Panc1 (cell line): ENCODE results near the gene CMIP. TPM values are rescaled to one million over a fixed set of nuclear protein-coding genes. Genes with fewer than 3 reads are reported as not detected.

Experiments
- ATAC-seq: fragments of 200-7000 bp; cut with Tn5 transposase; 2 replicates; pipeline ENCODE4 v1.9.1; 2020; ENCODE audit warnings: mild to moderate bottlenecking, moderate library complexity
- BruUV-seq: library from RNA; stranded (reverse); fragments of 400-500 nt; replicated peaks from 2 replicates; lab custom pipeline; 2021; lab: Mats Ljungman, UMichigan
- CTCF ChIA-PET: fragments of 300-600 bp; sonication (Branson Sonifier 250); formaldehyde crosslinking; loops from one replicate; lab custom pipeline; 2022; ENCODE audit warnings: antibody characterized with exemption; lab: Charles Lee
- POLR2A ChIA-PET: fragments of 300-600 bp; sonication (Branson Sonifier 250); formaldehyde crosslinking; loops from one replicate; lab custom pipeline; 2022; ENCODE audit warnings: antibody characterized with exemption; lab: Charles Lee
- DNase-seq: peaks from one replicate; pipeline ENCODE4 v3.0.0-alpha.2; 2010; ENCODE audit warnings: low read depth, low spot score
- H3K27ac ChIP-seq: 2 replicates; pipeline ENCODE4 v1.5.1; 2011; ENCODE audit warnings: mild to moderate bottlenecking, low read length, inconsistent platforms
- H3K27me3 ChIP-seq: fragments of 200-500 bp; sonication (Bioruptor generic); 2 replicates; pipeline ENCODE4 v1.6.0; 2014; ENCODE audit warnings: low read length, inconsistent platforms; ENCODE audit not compliant: control insufficient read depth, insufficient read depth
- H3K36me3 ChIP-seq: fragments of 200-500 bp; sonication (Bioruptor generic); 2 replicates; pipeline ENCODE4 v1.5.1; 2014; ENCODE audit warnings: inconsistent platforms, mild to moderate bottlenecking, low read length, moderate library complexity; ENCODE audit not compliant: control insufficient read depth, insufficient read depth
- H3K4me1 ChIP-seq: 2 replicates; pipeline ENCODE4 v1.5.1; 2011; ENCODE audit warnings: inconsistent platforms, mild to moderate bottlenecking, low read length, moderate library complexity; ENCODE audit not compliant: control insufficient read depth, insufficient read depth
- H3K4me3 ChIP-seq, 2 experiments: 2 replicates each; pipeline ENCODE4 v1.5.1; 2011 to 2012; ENCODE audit warnings: low read depth in 2 of 2, low read length in 2 of 2, mild to moderate bottlenecking in 2 of 2, inconsistent platforms in 1 of 2, moderate library complexity in 1 of 2
- H3K9me3 ChIP-seq: fragments of 200-500 bp; sonication (Bioruptor generic); 2 replicates; pipeline ENCODE4 v1.5.1; 2014; ENCODE audit warnings: low read depth, mild to moderate bottlenecking, inconsistent platforms, low read length, moderate library complexity; ENCODE audit not compliant: control insufficient read depth, insufficient read depth
- POLR2AphosphoS5 ChIP-seq: IDR thresholded peaks from 2 replicates; pipeline ENCODE4 v1.6.1; 2012; ENCODE audit warnings: mild to moderate bottlenecking, low read depth, low read length, moderate library complexity
- SIN3A ChIP-seq: IDR thresholded peaks from 2 replicates; pipeline ENCODE4 v1.6.1; 2012; ENCODE audit warnings: low read depth, mild to moderate bottlenecking, low read length, moderate library complexity, borderline replicate concordance; ENCODE audit not compliant: insufficient read depth
- TCF7L2 ChIP-seq: IDR thresholded peaks from 2 replicates; pipeline ENCODE4 v1.6.1; 2011; ENCODE audit warnings: mild to moderate bottlenecking, low read depth, low read length, inconsistent platforms
- in situ Hi-C: cut with HindIII; loops from 2 replicates; pipeline ENCODE4 v1.10.0; 2016; ENCODE audit warnings: low sequenced_read_pairs, low pct_unique_long_range_greater_than_20kb
- intact Hi-C: fragments of 100-400 bp; cut with micrococcal nuclease; formaldehyde crosslinking; loops from one replicate; pipeline ENCODE4 v1.10.0; 2022; ENCODE audit not compliant: unreplicated experiment
- total RNA-seq: library from RNA; stranded (reverse); gene quantifications from one replicate; pipeline ENCODE4 v1.2.1, GENCODE V29; 2021; ENCODE audit not compliant: unreplicated experiment
- TF ChIP-seq, protein P1 (sequence below), 2 experiments: IDR thresholded peaks; 2 replicates each; pipeline ENCODE4 v1.6.1; 2011 to 2012; ENCODE audit warnings: low read depth in 2 of 2, control low read depth in 1 of 2, low read length in 1 of 2, mild to moderate bottlenecking in 1 of 2, moderate library complexity in 1 of 2; ENCODE audit not compliant: insufficient read depth in 1 of 2
- TF ChIP-seq, protein P2 (sequence below): fragments of 450-650 bp; IDR thresholded peaks from 2 replicates; pipeline ENCODE4 v1.5.1; 2017; ENCODE audit warnings: mild to moderate bottlenecking

CMIP gene
- total RNA-seq, 1 experiment from 2014 or later, result 49.7 TPM

DNA sequence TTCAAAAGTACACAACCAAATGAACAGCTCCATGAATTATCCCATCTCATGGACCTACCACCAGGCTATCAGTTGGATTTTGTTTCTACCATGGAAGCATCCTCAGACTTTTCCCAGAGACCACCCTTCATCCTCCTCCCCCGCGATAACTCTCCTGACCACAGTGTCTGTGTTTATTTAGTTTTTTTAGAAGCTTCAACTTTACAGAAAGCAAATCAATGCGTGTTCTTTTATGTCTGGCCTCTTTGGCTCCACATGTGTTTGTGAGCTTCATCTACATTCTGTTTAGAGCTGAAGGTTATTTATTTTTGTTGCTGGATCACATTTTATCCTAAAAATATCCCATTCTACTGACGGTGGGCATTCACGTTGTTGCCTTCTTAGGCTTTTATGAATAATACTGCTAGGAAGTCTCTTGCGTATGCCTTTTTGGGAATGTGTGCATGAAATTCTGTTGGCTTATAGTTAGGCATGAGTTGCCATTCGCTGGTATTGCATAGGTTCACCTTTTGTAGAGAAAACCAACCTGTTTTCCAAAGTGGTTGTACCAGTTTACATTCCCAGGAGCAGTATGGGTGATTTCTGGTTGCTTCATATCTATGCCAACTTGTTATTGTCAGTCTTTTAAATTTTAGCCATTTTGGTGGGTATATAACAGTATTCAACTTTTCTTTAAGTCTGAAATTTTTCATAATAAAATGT is 83.0 kb downstream of the CMIP start:
- no TSS peak for BruUV-seq
- DNase-seq, result no peak
- intact Hi-C loops (no loop called here), in situ Hi-C loops (no loop called here)
- TF ChIP-seq SIN3A (no peak), TCF7L2 (no peak), POLR2AphosphoS5 (no peak)
- TF ChIP-seq, protein P1, sequence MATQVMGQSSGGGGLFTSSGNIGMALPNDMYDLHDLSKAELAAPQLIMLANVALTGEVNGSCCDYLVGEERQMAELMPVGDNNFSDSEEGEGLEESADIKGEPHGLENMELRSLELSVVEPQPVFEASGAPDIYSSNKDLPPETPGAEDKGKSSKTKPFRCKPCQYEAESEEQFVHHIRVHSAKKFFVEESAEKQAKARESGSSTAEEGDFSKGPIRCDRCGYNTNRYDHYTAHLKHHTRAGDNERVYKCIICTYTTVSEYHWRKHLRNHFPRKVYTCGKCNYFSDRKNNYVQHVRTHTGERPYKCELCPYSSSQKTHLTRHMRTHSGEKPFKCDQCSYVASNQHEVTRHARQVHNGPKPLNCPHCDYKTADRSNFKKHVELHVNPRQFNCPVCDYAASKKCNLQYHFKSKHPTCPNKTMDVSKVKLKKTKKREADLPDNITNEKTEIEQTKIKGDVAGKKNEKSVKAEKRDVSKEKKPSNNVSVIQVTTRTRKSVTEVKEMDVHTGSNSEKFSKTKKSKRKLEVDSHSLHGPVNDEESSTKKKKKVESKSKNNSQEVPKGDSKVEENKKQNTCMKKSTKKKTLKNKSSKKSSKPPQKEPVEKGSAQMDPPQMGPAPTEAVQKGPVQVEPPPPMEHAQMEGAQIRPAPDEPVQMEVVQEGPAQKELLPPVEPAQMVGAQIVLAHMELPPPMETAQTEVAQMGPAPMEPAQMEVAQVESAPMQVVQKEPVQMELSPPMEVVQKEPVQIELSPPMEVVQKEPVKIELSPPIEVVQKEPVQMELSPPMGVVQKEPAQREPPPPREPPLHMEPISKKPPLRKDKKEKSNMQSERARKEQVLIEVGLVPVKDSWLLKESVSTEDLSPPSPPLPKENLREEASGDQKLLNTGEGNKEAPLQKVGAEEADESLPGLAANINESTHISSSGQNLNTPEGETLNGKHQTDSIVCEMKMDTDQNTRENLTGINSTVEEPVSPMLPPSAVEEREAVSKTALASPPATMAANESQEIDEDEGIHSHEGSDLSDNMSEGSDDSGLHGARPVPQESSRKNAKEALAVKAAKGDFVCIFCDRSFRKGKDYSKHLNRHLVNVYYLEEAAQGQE (IDR thresholded peaks at IDR 0.05; ENCODE audit: insufficient read depth in 1 of 2, low read depth in 2 of 2, low read length in 1 of 2), result no peak
- TF ChIP-seq, protein P2, sequence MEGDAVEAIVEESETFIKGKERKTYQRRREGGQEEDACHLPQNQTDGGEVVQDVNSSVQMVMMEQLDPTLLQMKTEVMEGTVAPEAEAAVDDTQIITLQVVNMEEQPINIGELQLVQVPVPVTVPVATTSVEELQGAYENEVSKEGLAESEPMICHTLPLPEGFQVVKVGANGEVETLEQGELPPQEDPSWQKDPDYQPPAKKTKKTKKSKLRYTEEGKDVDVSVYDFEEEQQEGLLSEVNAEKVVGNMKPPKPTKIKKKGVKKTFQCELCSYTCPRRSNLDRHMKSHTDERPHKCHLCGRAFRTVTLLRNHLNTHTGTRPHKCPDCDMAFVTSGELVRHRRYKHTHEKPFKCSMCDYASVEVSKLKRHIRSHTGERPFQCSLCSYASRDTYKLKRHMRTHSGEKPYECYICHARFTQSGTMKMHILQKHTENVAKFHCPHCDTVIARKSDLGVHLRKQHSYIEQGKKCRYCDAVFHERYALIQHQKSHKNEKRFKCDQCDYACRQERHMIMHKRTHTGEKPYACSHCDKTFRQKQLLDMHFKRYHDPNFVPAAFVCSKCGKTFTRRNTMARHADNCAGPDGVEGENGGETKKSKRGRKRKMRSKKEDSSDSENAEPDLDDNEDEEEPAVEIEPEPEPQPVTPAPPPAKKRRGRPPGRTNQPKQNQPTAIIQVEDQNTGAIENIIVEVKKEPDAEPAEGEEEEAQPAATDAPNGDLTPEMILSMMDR, result no peak
- ATAC-seq, result no peak
- H3K9me3 ChIP-seq, result no peaks in the 10 kb centered on the region
- POLR2A ChIA-PET, result no interaction called here
- H3K27me3 ChIP-seq, result no peaks in the 10 kb centered on the region
- no peak overlapping the region for H3K27ac ChIP-seq
- peaks cover 30% of the 10 kb centered on the region for H3K4me1 ChIP-seq
- H3K36me3 ChIP-seq, result no peaks in the 10 kb centered on the region
- CTCF ChIA-PET, result no interaction called here
- no peak overlapping the region for H3K4me3 ChIP-seq

DNA sequence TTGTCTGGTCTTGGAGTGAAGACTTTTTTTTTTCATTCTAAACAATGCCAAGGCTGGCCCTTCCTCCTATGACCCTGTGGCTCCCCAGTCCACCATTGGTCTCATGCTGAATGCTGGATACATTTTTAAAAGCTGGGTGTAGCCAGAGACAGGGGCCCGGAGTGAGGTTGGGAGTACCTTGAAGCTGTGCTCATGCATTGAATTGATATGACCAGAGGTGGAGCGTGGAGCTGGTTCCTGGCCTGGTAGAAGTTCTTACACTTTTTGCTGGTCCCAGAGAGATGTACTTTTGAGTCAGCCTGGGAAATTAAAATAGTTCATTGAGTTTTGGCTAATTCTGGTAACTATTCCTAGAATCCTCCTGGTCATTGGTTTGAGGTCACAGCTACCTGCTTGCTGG is 83.6 kb downstream of the CMIP start:
- ChIA-PET POLR2A (no interaction called here), CTCF (no interaction called here)
- Histone ChIP-seq H3K9me3 (no peaks in the 10 kb centered on the region), H3K27ac (no peak overlapping the region), H3K4me3 (no peak overlapping the region), H3K4me1 (peaks cover 30% of the 10 kb centered on the region), H3K27me3 (no peaks in the 10 kb centered on the region), H3K36me3 (no peaks in the 10 kb centered on the region)
- intact Hi-C loops (no loop called here), in situ Hi-C loops (no loop called here)
- DNase-seq (no peak), ATAC-seq (no peak)
- TF ChIP-seq POLR2AphosphoS5 (no peak), TCF7L2 (no peak), SIN3A (no peak)
- no TSS peak for BruUV-seq

DNA sequence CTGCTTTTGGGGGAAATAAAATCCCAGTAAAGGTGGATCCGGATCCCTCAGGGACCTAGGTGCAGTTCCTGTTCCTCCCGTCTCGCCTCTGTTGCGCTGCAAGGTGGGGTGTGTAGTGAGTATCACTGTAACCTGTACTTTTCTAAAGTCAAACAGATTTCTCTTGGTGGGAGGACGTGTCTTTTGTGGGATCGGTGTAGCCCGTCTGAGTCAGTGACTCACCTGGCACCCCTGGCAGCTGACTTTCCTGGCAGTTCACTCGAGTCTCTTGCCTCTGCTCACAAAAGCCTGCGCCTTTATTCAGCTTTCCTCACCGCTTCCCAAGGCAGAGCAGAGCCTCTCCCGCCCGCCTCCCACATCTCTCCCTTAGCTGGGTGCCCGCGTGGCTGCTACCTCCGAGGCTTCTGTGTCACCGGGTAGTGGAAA is 85.7 kb downstream of the CMIP start:
- TF ChIP-seq POLR2AphosphoS5, result no peak
- no peak for TF ChIP-seq SIN3A
- no peak for TF ChIP-seq TCF7L2
- TF ChIP-seq, protein P1 (IDR thresholded peaks at IDR 0.05; ENCODE audit: insufficient read depth in 1 of 2, low read depth in 2 of 2, low read length in 1 of 2), result no peak
- ATAC-seq, result no peak
- Histone ChIP-seq H3K27me3 (no peaks in the 10 kb centered on the region), H3K9me3 (no peaks in the 10 kb centered on the region), H3K4me3 (no peak overlapping the region), H3K27ac (no peak overlapping the region), H3K36me3 (no peaks in the 10 kb centered on the region), H3K4me1 (peaks cover 44% of the 10 kb centered on the region)
- CTCF ChIA-PET, result no interaction called here
- BruUV-seq, result no TSS peak
- POLR2A ChIA-PET, result no interaction called here
- no peak for DNase-seq
- in situ Hi-C loops (no loop called here), intact Hi-C loops (no loop called here)
